Trophoblast cell (in vitro differentiated cells and primary cell): Measurements from ENCODE around the gene MYL12A.

ENCODE experiments used
- DNase-seq, 2 donors: peaks; one replicate each; pipeline ENCODE4 v3.0.0-alpha.2; 2016
- H2AFZ ChIP-seq: 2 replicates; pipeline ENCODE4 v1.6.1; 2013; ENCODE audit warnings: low read length, moderate library complexity, mild to moderate bottlenecking; ENCODE audit not compliant: insufficient read depth, poor library complexity
- H2AK5ac ChIP-seq: 2 replicates; pipeline ENCODE4 v1.6.1; 2013; ENCODE audit warnings: mild to moderate bottlenecking, low read length
- H2BK120ac ChIP-seq: 2 replicates; pipeline ENCODE4 v1.6.1; 2013; ENCODE audit warnings: low read length, mild to moderate bottlenecking, moderate library complexity; ENCODE audit not compliant: insufficient read depth, poor library complexity
- H2BK12ac ChIP-seq: 2 replicates; pipeline ENCODE4 v1.6.1; 2013; ENCODE audit warnings: mild to moderate bottlenecking, low read length, moderate library complexity
- H2BK5ac ChIP-seq: 2 replicates; pipeline ENCODE4 v1.6.1; 2013; ENCODE audit warnings: low read length, low read depth, moderate library complexity, mild to moderate bottlenecking; ENCODE audit not compliant: poor library complexity
- H3K14ac ChIP-seq: 2 replicates; pipeline ENCODE4 v1.6.1; 2013; ENCODE audit warnings: mild to moderate bottlenecking, low read length
- H3K18ac ChIP-seq: 2 replicates; pipeline ENCODE4 v1.6.1; 2013; ENCODE audit warnings: mild to moderate bottlenecking, low read length
- H3K23ac ChIP-seq: 2 replicates; pipeline ENCODE4 v1.6.1; 2013; ENCODE audit warnings: low read length
- H3K27ac ChIP-seq: 2 replicates; pipeline ENCODE4 v1.5.1; 2013; ENCODE audit warnings: low read depth, mild to moderate bottlenecking, inconsistent platforms, low read length, moderate library complexity
- H3K27me3 ChIP-seq: 2 replicates; pipeline ENCODE4 v1.6.1; 2013; ENCODE audit warnings: inconsistent platforms, mild to moderate bottlenecking, low read length, moderate library complexity; ENCODE audit not compliant: insufficient read depth
- H3K36me3 ChIP-seq, 2 experiments: 1 replicate in 1 of 2; 2 replicates in 1 of 2; pipeline ENCODE4 v1.6.1; 2013; ENCODE audit warnings: low read length in 2 of 2, mild to moderate bottlenecking in 2 of 2, moderate library complexity in 1 of 2; ENCODE audit not compliant: insufficient read depth in 2 of 2, control insufficient read depth in 1 of 2
- H3K4ac ChIP-seq: 2 replicates; pipeline ENCODE4 v1.6.1; 2013; ENCODE audit warnings: low read depth, mild to moderate bottlenecking, low read length, moderate library complexity
- H3K4me1 ChIP-seq, 2 experiments: 1 replicate in 1 of 2; 2 replicates in 1 of 2; pipeline ENCODE4 v1.6.1; 2013; ENCODE audit warnings: low read length in 2 of 2, mild to moderate bottlenecking in 2 of 2, moderate library complexity in 1 of 2; ENCODE audit not compliant: insufficient read depth in 2 of 2, control insufficient read depth in 1 of 2
- H3K4me2 ChIP-seq: 2 replicates; pipeline ENCODE4 v1.6.1; 2013; ENCODE audit warnings: inconsistent platforms, mild to moderate bottlenecking, low read length, moderate library complexity
- H3K4me3 ChIP-seq: 2 replicates; pipeline ENCODE4 v1.5.1; 2013; ENCODE audit warnings: mild to moderate bottlenecking, low read depth, low read length, inconsistent platforms
- H3K79me1 ChIP-seq: one replicate; pipeline ENCODE4 v1.6.1; 2013; ENCODE audit warnings: low read length
- H3K79me2 ChIP-seq: 2 replicates; pipeline ENCODE4 v1.6.1; 2013; ENCODE audit warnings: low read length, mild to moderate bottlenecking; ENCODE audit not compliant: control insufficient read depth, insufficient read depth, poor library complexity
- H3K9ac ChIP-seq: 2 replicates; pipeline ENCODE4 v1.6.1; 2013; ENCODE audit warnings: mild to moderate bottlenecking, low read length
- H3K9me3 ChIP-seq: 2 replicates; pipeline ENCODE4 v1.6.1; 2013; ENCODE audit warnings: low read depth, mild to moderate bottlenecking, control low read depth, inconsistent platforms, low read length; ENCODE audit not compliant: insufficient read depth
- H4K12ac ChIP-seq: 2 replicates; pipeline ENCODE4 v1.6.1; 2013; ENCODE audit warnings: low read depth, mild to moderate bottlenecking, low read length, moderate library complexity
- H4K8ac ChIP-seq: 2 replicates; pipeline ENCODE4 v1.6.1; 2013; ENCODE audit warnings: low read depth, mild to moderate bottlenecking, low read length, moderate library complexity
- H4K91ac ChIP-seq: one replicate; pipeline ENCODE4 v1.6.1; 2013; ENCODE audit warnings: low read depth, mild to moderate bottlenecking, low read length, moderate library complexity
- whole genome bisulfite sequencing: extraction: QIAGEN DNeasy Blood & Tissue Kit; methylation state at CpG from one replicate; pipeline ENCODE4 v1.1.7; 2013; ENCODE audit warnings: missing lambda C conversion rate; ENCODE audit not compliant: insufficient read length, insufficient coverage; ENCODE audit errors: extremely low coverage; 5-methylcytosine and 5-hydroxymethylcytosine counted together

MYL12A gene

DNA sequence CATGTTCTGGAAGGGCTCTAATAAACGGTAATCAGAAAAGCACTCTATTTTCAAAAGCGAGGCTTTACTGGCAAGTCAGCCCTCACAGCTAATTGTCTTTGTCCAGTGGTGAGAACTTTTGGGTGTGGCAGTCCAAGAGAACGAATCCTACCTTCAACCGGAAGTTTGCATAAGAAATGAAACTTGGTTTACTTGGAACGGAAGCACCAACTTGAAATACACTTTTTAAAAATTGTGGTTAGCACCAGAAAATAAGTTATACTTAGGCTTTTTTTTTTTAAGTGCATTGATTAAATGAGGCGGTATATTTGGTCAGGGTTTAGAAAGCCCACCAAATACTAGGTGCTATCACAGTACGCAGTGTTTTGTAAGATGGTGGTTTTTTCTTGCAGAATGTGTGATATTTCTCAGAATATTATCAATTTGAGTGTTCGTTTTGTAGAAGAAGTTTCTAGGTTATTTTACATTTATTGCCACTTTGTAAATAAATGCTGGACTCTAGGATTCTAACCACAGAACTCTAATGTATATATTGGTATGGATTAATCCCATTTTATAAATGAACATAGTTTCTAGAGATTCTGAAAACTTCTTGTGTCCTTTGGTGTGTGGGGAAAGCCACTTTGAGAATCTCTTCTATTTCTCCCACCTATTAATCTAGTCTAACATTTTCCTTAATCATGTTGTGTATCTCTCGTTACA is 1.2 kb downstream of the MYL12A start:
- H3K14ac ChIP-seq = no peak overlapping the region
- H3K4ac ChIP-seq = peak overlapping the region; percentile 84
- H3K4me2 ChIP-seq = peak overlapping the region; percentile 76
- no peak overlapping the region for H4K8ac ChIP-seq
- H3K4me1 ChIP-seq = peaks cover 2 to 5% of the 10 kb centered on the region in 2 experiments
- H2AFZ ChIP-seq = no peak overlapping the region
- WGBS = no CpG with 5 or more reads among the region's 9 CpGs
- H2BK5ac ChIP-seq = no peak overlapping the region
- H2BK12ac ChIP-seq = no peak overlapping the region
- no peak overlapping the region for H4K12ac ChIP-seq
- H3K79me2 ChIP-seq = peaks cover 12% of the 10 kb centered on the region
- H3K18ac ChIP-seq = no peak overlapping the region
- no peaks in the 10 kb centered on the region for H3K9me3 ChIP-seq
- peaks cover 17% of the 10 kb centered on the region for H3K79me1 ChIP-seq
- H3K27ac ChIP-seq = no peak overlapping the region
- H2AK5ac ChIP-seq = no peak overlapping the region
- DNase-seq = peak; percentile 8 to 63
- H3K9ac ChIP-seq = peak overlapping the region; percentile 48
- no peak overlapping the region for H4K91ac ChIP-seq
- H3K23ac ChIP-seq = no peak overlapping the region
- no peak overlapping the region for H2BK120ac ChIP-seq
- H3K27me3 ChIP-seq = no peaks in the 10 kb centered on the region
- H3K4me3 ChIP-seq = no peak overlapping the region
- peaks cover 0 to 8% of the 10 kb centered on the region in 2 experiments for H3K36me3 ChIP-seq

GRCh38 chr18:3250237-3251107 is 2.9 kb downstream of the MYL12A start:
- no peak overlapping the region for H4K12ac ChIP-seq
- no peak overlapping the region for H3K18ac ChIP-seq
- H2AFZ ChIP-seq = no peak overlapping the region
- H3K9ac ChIP-seq = no peak overlapping the region
- peak in 1 of 2 donors; percentile 71 for DNase-seq
- H3K79me2 ChIP-seq = peaks cover 12% of the 10 kb centered on the region
- no peak overlapping the region for H2BK120ac ChIP-seq
- no peak overlapping the region for H2AK5ac ChIP-seq
- no peaks in the 10 kb centered on the region for H3K9me3 ChIP-seq
- H3K79me1 ChIP-seq = peaks cover 17% of the 10 kb centered on the region
- H4K91ac ChIP-seq = no peak overlapping the region
- H2BK5ac ChIP-seq = no peak overlapping the region
- H3K23ac ChIP-seq = no peak overlapping the region
- H3K14ac ChIP-seq = no peak overlapping the region
- H4K8ac ChIP-seq = no peak overlapping the region
- no peaks in the 10 kb centered on the region for H3K27me3 ChIP-seq
- peaks cover 2 to 4% of the 10 kb centered on the region in 2 experiments for H3K4me1 ChIP-seq
- H3K27ac ChIP-seq = no peak overlapping the region
- H2BK12ac ChIP-seq = no peak overlapping the region
- peak overlapping the region; percentile 12 for H3K4me2 ChIP-seq
- peak overlapping the region; percentile 89 for H3K4ac ChIP-seq
- WGBS = no CpG with 5 or more reads among the region's 6 CpGs
- no peak overlapping the region for H3K4me3 ChIP-seq
- peaks cover 4 to 16% of the 10 kb centered on the region in 2 experiments for H3K36me3 ChIP-seq

DNA sequence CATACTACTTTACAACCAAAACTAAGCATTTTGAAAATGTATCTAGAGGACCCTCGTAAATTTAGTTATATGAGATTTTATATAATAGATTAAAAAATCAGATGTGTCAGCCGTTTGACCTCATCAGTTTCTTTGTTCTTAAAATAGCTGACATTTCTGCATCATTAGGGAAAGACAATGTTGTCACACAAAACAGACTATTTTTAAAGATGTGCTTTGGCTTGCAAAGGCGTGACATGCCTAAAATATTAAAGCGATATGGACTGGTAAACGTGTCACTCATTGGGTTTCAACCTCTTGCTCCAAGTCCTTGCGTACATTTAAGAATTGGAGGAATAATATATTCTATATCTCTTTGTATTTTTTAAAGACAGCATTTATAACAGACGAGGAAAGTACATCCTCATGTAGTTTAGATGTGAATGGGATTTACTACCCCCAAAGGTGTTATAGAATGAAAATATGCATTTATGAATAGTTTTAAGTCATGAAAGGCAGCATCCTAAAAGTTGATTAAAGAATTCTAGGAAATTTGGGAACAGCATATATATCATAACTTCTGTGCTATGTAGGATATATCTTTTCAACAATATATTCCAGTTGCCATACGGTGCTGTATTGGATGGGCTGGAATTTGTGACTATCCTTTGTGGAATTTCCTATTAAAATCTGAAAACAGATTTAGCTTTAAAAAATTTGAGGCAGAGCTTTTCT is 3.8 kb downstream of the MYL12A start:
- no peaks in the 10 kb centered on the region for H3K9me3 ChIP-seq
- peaks cover 12% of the 10 kb centered on the region for H3K79me2 ChIP-seq
- peak in 1 of 2 donors; percentile 38 for DNase-seq
- peaks cover 4 to 19% of the 10 kb centered on the region in 2 experiments for H3K36me3 ChIP-seq
- H2BK12ac ChIP-seq = no peak overlapping the region
- peak overlapping the region; percentile 33 for H3K4ac ChIP-seq
- H3K4me2 ChIP-seq = no peak overlapping the region
- no peak overlapping the region for H3K23ac ChIP-seq
- H2BK120ac ChIP-seq = no peak overlapping the region
- no peak overlapping the region for H2BK5ac ChIP-seq
- H4K8ac ChIP-seq = no peak overlapping the region
- no peak overlapping the region for H3K9ac ChIP-seq
- WGBS = no CpG with 5 or more reads among the region's 8 CpGs
- H2AK5ac ChIP-seq = no peak overlapping the region
- H3K4me1 ChIP-seq = peaks cover 0 to 2% of the 10 kb centered on the region in 2 experiments
- no peak overlapping the region for H4K91ac ChIP-seq
- no peak overlapping the region for H3K14ac ChIP-seq
- no peak overlapping the region for H3K27ac ChIP-seq
- no peak overlapping the region for H3K18ac ChIP-seq
- no peak overlapping the region for H4K12ac ChIP-seq
- H3K27me3 ChIP-seq = no peaks in the 10 kb centered on the region
- H2AFZ ChIP-seq = no peak overlapping the region
- H3K4me3 ChIP-seq = no peak overlapping the region
- peaks cover 17% of the 10 kb centered on the region for H3K79me1 ChIP-seq

DNA sequence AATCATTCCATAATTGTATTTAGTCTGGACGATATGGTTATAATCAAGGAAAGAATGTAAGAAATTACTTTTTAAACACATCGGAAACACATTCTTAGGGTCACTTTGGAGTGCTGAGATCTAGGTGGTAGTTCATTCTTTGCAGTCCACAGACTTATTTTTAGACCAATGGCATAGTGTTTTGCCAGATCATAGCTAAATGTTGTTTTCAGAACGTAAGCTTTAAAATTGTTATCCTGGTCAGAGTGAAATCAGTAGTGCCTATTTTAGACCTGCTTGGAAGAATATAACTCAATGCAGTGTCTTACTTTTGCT is 4.3 kb downstream of the MYL12A start:
- Histone ChIP-seq H2BK12ac (no peak overlapping the region), H4K8ac (no peak overlapping the region), H3K4me1 (peaks cover under 1 to 2% of the 10 kb centered on the region in 2 experiments), H3K4ac (peak overlapping the region; percentile 66), H3K4me2 (no peak overlapping the region), H2BK5ac (no peak overlapping the region), H3K27ac (no peak overlapping the region), H3K36me3 (peaks cover 5 to 22% of the 10 kb centered on the region in 2 experiments), H3K9ac (no peak overlapping the region), H4K12ac (no peak overlapping the region), H3K23ac (no peak overlapping the region), H3K9me3 (no peaks in the 10 kb centered on the region), H2AK5ac (no peak overlapping the region), H3K4me3 (no peak overlapping the region), H3K18ac (no peak overlapping the region), H4K91ac (no peak overlapping the region), H3K27me3 (no peaks in the 10 kb centered on the region), H2BK120ac (no peak overlapping the region), H3K14ac (no peak overlapping the region), H3K79me1 (peaks cover 11% of the 10 kb centered on the region), H3K79me2 (peaks cover 11% of the 10 kb centered on the region), H2AFZ (no peak overlapping the region)
- no peak for DNase-seq
- no CpG with 5 or more reads among the region's 3 CpGs for WGBS
